AG04449 (cell line): Measurements from ENCODE around the gene HSD11B1L.

Experiments
- CTCF ChIA-PET: fragments of 350-600 bp; formaldehyde crosslinking; extraction: SDS; loops from one replicate; lab custom pipeline; 2021; ENCODE audit warnings: antibody characterized with exemption; lab: Yijun Ruan, JAX
- POLR2A ChIA-PET: fragments of 400-600, 350-600 bp; formaldehyde crosslinking; extraction: SDS; loops from one replicate; lab custom pipeline; 2020; ENCODE audit warnings: antibody characterized with exemption, inconsistent platforms; lab: Yijun Ruan, JAX
- DNase-seq: peaks from one replicate; pipeline ENCODE4 v3.0.0-alpha.2; 2010; ENCODE audit warnings: low read depth, low spot score
- H3K4me3 ChIP-seq: 2 replicates; pipeline ENCODE4 v1.5.1; 2011; ENCODE audit warnings: low read depth, mild to moderate bottlenecking, control low read depth, low read length
- TF ChIP-seq, protein P1 (sequence below): IDR thresholded peaks from one replicate; pipeline ENCODE4 v1.5.1; 2011; ENCODE audit warnings: mild to moderate bottlenecking, moderate library complexity, low read length, control low read depth, inconsistent platforms; ENCODE audit not compliant: insufficient read depth; ENCODE audit errors: missing control alignments

HSD11B1L gene

DNA sequence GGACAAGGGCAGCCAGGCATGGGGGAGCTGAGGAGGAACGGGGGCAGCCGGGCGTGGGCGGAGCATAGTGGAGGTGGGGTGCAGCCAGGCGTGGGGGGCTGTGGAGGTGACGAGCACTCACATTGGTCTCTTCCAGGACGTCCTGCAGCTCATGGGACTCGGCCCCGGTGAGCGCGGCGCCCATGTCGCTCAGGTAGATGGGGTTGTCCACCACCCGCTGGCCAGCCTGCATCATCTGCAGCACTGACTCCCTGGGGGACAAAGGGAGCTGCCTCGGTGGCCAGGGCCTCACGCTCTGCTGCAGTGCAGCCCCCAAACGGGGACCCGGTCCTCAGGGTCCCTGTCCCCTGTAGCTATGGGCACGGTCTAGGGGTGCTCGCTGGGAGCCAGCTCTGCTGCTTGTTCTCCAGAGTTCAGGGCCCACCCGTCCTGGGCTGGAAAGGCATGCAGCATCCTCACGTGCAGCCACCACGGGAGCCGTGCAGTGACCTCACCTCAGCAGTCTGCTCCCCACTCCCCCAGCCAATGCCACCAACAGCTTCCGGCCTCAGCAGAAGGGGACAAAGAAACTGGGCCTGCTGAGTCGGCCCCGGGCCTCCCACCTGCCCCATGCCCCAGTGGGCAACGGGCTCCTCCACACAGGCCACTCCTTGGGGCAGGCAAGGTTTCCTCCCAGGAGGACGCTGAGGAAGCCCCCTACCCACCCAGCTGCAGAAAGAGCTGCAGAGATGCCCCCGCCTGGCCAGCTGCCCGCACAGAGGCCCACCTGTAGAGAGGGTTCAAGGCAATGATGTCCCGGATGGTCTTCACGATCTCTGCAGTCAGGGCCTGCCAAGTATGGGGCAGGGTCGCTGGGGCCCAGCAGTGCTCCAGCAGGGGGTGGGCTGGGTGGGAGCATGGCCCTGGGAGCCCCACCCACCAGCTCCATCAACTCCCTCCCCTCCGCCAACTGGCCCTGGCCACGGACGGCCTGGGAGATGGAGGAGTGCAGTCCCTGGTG is 27.0 kb downstream of the HSD11B1L start:
- ChIA-PET CTCF (interaction anchor here (4.4 kb wide), 1 partner anchor 18 kb away, joined by 21 read pairs; the partner anchor contains the start of gene RPL36), POLR2A (no interaction called here)
- TF ChIP-seq, protein P1, sequence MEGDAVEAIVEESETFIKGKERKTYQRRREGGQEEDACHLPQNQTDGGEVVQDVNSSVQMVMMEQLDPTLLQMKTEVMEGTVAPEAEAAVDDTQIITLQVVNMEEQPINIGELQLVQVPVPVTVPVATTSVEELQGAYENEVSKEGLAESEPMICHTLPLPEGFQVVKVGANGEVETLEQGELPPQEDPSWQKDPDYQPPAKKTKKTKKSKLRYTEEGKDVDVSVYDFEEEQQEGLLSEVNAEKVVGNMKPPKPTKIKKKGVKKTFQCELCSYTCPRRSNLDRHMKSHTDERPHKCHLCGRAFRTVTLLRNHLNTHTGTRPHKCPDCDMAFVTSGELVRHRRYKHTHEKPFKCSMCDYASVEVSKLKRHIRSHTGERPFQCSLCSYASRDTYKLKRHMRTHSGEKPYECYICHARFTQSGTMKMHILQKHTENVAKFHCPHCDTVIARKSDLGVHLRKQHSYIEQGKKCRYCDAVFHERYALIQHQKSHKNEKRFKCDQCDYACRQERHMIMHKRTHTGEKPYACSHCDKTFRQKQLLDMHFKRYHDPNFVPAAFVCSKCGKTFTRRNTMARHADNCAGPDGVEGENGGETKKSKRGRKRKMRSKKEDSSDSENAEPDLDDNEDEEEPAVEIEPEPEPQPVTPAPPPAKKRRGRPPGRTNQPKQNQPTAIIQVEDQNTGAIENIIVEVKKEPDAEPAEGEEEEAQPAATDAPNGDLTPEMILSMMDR: no peak
- H3K4me3 ChIP-seq: no peak overlapping the region
- no peak for DNase-seq

DNA sequence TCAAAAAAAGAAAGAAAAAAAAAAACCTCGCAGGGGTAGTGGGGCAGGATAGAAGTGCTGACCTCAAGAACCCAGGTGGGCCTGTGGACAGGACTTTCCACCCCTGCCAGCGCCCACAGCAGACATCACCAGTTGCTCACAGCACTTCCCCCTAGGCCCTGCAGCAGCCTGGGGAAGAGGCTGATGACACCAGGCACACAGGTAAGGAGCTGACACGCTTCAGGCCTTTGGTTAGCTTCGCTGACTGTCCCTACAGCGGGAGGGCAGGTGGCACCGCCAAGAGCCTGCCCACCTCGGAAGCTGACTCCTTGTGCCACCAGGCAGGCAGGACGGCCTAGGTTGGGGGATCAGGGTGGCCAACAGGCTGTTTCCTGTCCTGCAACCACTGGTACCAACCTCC is 30.2 kb downstream of the HSD11B1L start:
- ChIA-PET CTCF (interaction anchor here (0.7 to 1.1 kb wide), 3 partner anchors 10 to 24 kb away, joined by 3 read pairs; no protein-coding TSS in a partner anchor), POLR2A (no interaction called here)
- TF ChIP-seq, protein P1: no peak
- no peak overlapping the region for H3K4me3 ChIP-seq
- DNase-seq: no peak

DNA sequence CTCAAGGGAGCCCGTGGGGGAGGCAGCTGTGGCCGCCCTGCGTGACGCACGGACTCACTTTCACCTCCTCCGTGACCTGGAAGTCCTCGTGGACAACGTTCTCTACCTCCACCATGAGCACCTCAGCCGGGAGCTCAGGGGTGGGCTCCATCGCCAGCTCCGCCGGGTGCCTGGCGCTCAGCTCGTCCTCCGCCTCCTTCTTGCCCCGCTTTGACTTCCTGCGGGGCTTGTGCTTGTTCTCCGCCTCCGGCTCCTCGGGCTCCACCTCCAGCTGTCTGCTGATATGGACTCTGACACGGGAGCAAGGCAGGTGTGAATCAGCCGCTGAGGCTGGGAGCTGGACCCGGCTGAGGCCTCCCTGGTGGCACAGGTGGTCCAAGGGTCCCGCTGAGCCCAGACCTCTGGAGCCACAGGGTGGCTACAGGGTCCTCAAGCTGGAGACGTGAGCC is 30.9 kb downstream of the HSD11B1L start:
- TF ChIP-seq, protein P1: no peak
- CTCF ChIA-PET: interaction anchor here (0.9 to 7.9 kb wide), 4 partner anchors 9 to 311 kb away, joined by 3 to 58 read pairs (median 4); partner anchors contain the start of gene RPL36
- POLR2A ChIA-PET: interaction anchor here (0.6 to 1.1 kb wide), 3 partner anchors 10 to 22 kb away, joined by 3 read pairs; no protein-coding TSS in a partner anchor
- no peak for DNase-seq
- no peak overlapping the region for H3K4me3 ChIP-seq

DNA sequence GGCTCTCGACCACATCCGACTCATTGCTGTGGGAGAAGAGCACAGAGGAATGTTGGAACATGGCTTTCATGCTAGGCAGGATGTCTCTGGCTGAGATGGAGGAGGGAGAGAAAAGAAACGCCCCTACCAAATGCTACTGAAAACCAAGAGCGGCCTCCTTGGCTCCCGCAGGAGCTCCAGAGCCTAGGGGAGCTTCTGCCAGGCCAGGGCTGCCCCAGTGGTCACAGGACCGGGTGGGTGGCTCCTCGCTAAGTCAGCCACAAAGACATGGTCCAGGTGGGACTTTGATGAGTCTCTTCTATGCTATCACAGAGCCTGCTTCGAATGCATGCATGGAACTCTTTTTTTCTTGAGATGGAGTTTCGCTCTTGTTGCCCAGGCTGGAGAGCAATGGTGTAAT is 32.4 kb downstream of the HSD11B1L start:
- ChIA-PET CTCF (interaction anchor here (1.0 to 7.9 kb wide), 3 partner anchors 22 to 309 kb away, joined by 4 to 58 read pairs (median 7); partner anchors contain the start of gene RPL36), POLR2A (interaction anchor here (2.0 kb wide), 1 partner anchor 22 kb away, joined by 10 read pairs; no protein-coding TSS in a partner anchor)
- no peak overlapping the region for H3K4me3 ChIP-seq
- TF ChIP-seq, protein P1: no peak
- DNase-seq: no peak

DNA sequence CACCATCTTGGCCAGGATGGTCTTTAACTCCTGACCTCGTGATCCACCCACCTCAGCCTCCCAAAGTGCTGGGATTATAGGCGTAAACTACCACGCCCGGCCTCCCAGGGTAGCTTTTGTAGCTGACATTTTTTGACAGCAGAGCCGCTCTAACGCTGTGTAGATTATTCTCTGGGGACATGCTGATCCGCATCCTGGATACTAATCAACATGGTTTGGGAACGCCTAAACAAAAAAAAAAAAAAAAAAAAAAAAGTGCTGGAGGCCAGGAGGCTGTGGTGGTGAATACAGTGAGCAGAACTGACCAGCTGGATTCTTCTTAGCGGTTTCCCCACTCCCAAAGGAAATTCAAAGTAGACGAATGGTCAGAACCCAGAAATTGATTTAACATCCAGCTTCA is 34.0 kb downstream of the HSD11B1L start:
- TF ChIP-seq, protein P1: no peak
- H3K4me3 ChIP-seq: no peak overlapping the region
- CTCF ChIA-PET: interaction anchor here (7.9 kb wide), 1 partner anchor 27 kb away, joined by 58 read pairs; the partner anchor contains the start of gene RPL36
- DNase-seq: no peak
- POLR2A ChIA-PET: interaction anchor here (1.7 to 2.0 kb wide), 2 partner anchors 24 to 25 kb away, joined by 6 to 10 read pairs; partner anchors contain the start of gene RPL36
